Measurements from ENCODE around the gene UNC5A. TPM values are rescaled to one million over a fixed set of nuclear protein-coding genes. Genes with fewer than 3 reads are reported as not detected.

Gene UNC5A
- total RNA-seq, 1 donor from 2014 or later: 0.21 TPM

DNA sequence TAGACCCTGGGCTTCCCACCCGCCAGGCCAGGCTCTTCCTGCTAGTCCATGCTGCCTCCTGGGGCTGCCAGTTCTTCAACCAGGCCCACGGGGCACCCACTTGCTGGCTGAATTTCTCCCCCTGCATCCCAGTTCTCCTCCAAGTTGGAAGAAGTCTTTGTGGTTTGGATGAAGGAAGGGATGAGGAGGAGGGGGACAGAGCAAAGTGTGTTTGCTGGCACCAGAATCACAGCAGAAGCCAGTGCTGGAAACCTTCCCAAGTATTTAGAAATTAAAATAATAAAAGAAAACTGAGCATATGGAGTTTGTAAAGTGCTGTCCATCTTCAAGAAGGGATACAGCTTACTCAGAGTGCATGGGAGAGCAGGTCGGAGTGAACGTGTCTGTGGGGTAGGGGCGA is 19.4 kb upstream of the UNC5A start:
- Histone ChIP-seq H3K27me3 (ENCODE audit: low read depth) (peaks cover 75% of the 10 kb centered on the region), H3K4me1 (no peaks in the 10 kb centered on the region), H3K4me3 (no peak overlapping the region), H3K36me3 (no peaks in the 10 kb centered on the region), H3K27ac (no peak overlapping the region), H3K9me3 (no peaks in the 10 kb centered on the region)
- intact Hi-C loops (cut with DNase I): no loop called here
- no peak for DNase-seq
- no peak for ATAC-seq
- TF ChIP-seq, protein P1, sequence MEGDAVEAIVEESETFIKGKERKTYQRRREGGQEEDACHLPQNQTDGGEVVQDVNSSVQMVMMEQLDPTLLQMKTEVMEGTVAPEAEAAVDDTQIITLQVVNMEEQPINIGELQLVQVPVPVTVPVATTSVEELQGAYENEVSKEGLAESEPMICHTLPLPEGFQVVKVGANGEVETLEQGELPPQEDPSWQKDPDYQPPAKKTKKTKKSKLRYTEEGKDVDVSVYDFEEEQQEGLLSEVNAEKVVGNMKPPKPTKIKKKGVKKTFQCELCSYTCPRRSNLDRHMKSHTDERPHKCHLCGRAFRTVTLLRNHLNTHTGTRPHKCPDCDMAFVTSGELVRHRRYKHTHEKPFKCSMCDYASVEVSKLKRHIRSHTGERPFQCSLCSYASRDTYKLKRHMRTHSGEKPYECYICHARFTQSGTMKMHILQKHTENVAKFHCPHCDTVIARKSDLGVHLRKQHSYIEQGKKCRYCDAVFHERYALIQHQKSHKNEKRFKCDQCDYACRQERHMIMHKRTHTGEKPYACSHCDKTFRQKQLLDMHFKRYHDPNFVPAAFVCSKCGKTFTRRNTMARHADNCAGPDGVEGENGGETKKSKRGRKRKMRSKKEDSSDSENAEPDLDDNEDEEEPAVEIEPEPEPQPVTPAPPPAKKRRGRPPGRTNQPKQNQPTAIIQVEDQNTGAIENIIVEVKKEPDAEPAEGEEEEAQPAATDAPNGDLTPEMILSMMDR (IDR thresholded peaks at IDR 0.05): no peak

DNA sequence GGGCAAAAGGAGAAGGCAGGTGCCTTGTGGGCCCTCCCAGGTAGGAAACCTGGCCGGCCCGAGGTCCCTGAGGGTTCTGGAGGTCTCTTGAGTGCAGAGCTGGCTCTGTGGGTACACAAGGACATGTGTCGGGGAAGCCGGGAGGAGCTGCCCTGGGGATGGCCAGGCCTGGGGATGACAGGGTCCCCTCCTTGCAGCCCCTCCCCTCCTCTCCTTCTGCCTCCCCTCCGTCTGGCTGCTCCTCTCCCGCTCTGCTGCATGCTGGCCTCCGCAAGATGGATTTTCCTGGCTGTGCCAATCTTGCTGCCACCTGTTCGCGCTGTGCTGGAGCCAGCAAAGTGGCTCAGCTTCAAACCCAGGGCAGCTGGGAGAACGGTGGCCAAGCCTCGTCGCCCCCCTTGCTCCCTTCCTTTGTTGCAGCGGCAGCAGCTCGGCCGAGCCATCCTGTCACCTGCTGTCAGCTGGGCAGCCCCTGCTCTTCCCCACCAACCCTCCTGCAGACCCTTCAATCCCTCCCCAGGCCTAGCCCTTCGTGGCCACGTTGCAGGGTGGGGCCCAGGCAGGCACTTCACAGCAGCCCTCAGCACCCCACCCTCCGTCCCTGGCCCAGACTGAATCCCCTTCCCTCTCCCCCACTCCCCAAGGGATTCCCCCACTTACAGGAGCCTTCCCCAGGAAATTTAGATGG is 17.6 kb upstream of the UNC5A start:
- H3K4me3 ChIP-seq: no peak overlapping the region
- TF ChIP-seq, protein P1 (IDR thresholded peaks at IDR 0.05): no peak

DNA sequence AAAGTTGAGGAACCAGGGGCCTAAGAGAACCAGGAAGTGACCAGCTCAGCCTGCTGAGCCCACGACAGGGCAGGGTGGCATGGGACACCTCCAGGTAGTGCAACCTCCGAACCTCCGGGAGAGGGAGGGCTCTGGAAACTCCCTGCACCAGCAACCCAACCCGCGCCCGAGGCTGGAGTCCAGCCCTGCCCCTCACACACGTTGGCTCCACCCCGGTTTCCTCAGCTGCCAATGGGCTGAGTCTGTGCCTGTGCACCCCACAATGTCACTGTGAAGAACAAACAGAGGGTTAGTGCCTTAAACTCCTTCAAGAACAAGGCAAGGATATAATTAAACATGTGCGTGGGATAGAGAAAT is 17.0 kb upstream of the UNC5A start:
- TF ChIP-seq, protein P1 (IDR thresholded peaks at IDR 0.05): no peak
- intact Hi-C loops (cut with DNase I): no loop called here
- no peaks in the 10 kb centered on the region for H3K9me3 ChIP-seq
- no peaks in the 10 kb centered on the region for H3K4me1 ChIP-seq
- no peak overlapping the region for H3K4me3 ChIP-seq
- ATAC-seq: no peak
- DNase-seq: no peak
- no peaks in the 10 kb centered on the region for H3K36me3 ChIP-seq
- peaks cover 72% of the 10 kb centered on the region for H3K27me3 ChIP-seq (ENCODE audit: low read depth)
- no peak overlapping the region for H3K27ac ChIP-seq

More for the DNA sequence above, 17.6 kb upstream of the UNC5A start:
- Histone ChIP-seq H3K4me1 (no peaks in the 10 kb centered on the region), H3K9me3 (no peaks in the 10 kb centered on the region), H3K27ac (no peak overlapping the region), H3K27me3 (ENCODE audit: low read depth) (peaks cover 66% of the 10 kb centered on the region), H3K36me3 (no peaks in the 10 kb centered on the region)
- ATAC-seq: no peak
- intact Hi-C loops (cut with DNase I): no loop called here
- DNase-seq: no peak

DNA sequence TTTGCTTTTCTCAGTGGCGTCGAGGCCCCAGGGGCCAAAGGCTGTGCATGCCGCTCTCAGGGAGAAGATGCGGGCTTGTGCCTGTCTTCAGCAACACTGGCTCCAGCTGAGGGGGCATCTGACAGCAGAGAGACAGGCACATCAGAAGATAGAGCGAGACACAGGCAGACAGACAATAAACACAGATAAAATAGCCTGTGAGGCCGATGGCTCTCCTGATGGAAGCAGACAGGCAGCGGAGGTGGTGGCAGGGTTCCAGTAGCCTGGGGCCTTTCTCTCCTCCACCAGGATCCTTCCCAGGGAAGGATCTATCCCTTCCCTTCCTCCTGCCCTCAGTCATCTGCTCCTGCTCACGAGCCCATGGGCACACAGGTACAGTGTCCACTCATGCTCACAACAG is 16.6 kb upstream of the UNC5A start:
- peaks cover 75% of the 10 kb centered on the region for H3K27me3 ChIP-seq (ENCODE audit: low read depth)
- H3K27ac ChIP-seq: no peak overlapping the region
- H3K4me3 ChIP-seq: no peak overlapping the region
- ATAC-seq: no peak
- DNase-seq: no peak
- no peaks in the 10 kb centered on the region for H3K4me1 ChIP-seq
- no peaks in the 10 kb centered on the region for H3K9me3 ChIP-seq
- intact Hi-C loops (cut with DNase I): no loop called here
- TF ChIP-seq, protein P1 (IDR thresholded peaks at IDR 0.05): no peak
- H3K36me3 ChIP-seq: no peaks in the 10 kb centered on the region

DNA sequence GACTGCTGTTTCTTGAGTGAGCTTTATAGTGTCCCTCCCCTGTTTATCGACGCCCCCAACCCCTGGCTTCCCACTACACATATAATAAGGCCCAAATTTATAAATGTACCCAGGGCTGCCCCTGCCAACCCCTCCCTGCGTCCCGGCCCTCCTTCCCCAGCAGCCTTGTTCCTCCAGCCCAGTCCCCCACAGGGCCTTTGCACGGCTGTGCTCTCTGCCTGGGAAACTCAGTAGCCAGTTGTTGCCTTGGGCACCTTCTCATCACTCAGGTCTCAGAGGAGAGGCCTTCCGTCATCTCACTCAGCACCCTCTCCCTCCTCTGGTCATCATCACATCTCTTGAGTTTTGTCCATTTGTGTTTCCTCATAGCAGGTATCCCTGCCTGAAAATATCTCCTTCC is 15.8 kb upstream of the UNC5A start:
- no peak overlapping the region for H3K4me3 ChIP-seq
- ATAC-seq: no peak
- H3K4me1 ChIP-seq: no peaks in the 10 kb centered on the region
- no peak for DNase-seq
- TF ChIP-seq, protein P1 (IDR thresholded peaks at IDR 0.05): no peak
- H3K27me3 ChIP-seq (ENCODE audit: low read depth): peaks cover 71% of the 10 kb centered on the region
- no peaks in the 10 kb centered on the region for H3K9me3 ChIP-seq
- intact Hi-C loops (cut with DNase I): no loop called here
- no peak overlapping the region for H3K27ac ChIP-seq
- no peaks in the 10 kb centered on the region for H3K36me3 ChIP-seq

All from lower lobe of right lung (tissue), 2 donors.